Mesothelial cell of epicardium (in vitro differentiated cells): ENCODE data around the gene ADGRG3. TPM values are rescaled to one million over a fixed set of nuclear protein-coding genes. Genes with fewer than 3 reads are reported as not detected.

ENCODE experiments used
- DNase-seq, 2 experiments: peaks; one replicate each; pipeline ENCODE4 v3.0.0; 2021; ENCODE audit warnings: low spot score in 2 of 2; ENCODE audit not compliant: unreplicated experiment in 2 of 2
- H3K27ac Mint-ChIP-seq: 2 replicates; pipeline ENCODE4 v1.8.0; 2021; ENCODE audit warnings: mixed read lengths
- H3K27me3 Mint-ChIP-seq: 2 replicates; pipeline ENCODE4 v1.8.0; 2021; ENCODE audit warnings: low read depth, mixed read lengths
- H3K36me3 Mint-ChIP-seq: 2 replicates; pipeline ENCODE4 v1.8.0; 2021; ENCODE audit warnings: mixed read lengths
- H3K4me1 Mint-ChIP-seq: 2 replicates; pipeline ENCODE4 v1.8.0; 2021; ENCODE audit warnings: mixed read lengths
- H3K4me3 Mint-ChIP-seq: 2 replicates; pipeline ENCODE4 v1.8.0; 2021; ENCODE audit warnings: mild to moderate bottlenecking, moderate library complexity, mixed read lengths
- H3K9me3 Mint-ChIP-seq: 2 replicates; pipeline ENCODE4 v1.8.0; 2021; ENCODE audit warnings: mixed read lengths
- CTCF ChIP-seq: fragments of 200-600 bp; sonication (generic); IDR thresholded peaks from one replicate; pipeline ENCODE4 v1.5.0; 2021; ENCODE audit warnings: antibody characterized with exemption; ENCODE audit not compliant: unreplicated experiment
- total RNA-seq: library from RNA; stranded (reverse); gene quantifications from 3 replicates; pipeline ENCODE4 v1.2.1, GENCODE V29; 2021

The ADGRG3 gene
- total RNA-seq, 1 donor from 2014 or later: not detected

GRCh38 chr16:57621521-57622271, 46.4 kb upstream of the ADGRG3 start:
- Mint-ChIP-seq H3K4me3 (no peak overlapping the region), H3K9me3 (no peaks in the 10 kb centered on the region), H3K27ac (peak overlapping the region; percentile 89), H3K36me3 (no peaks in the 10 kb centered on the region), H3K4me1 (peaks cover 73% of the 10 kb centered on the region), H3K27me3 (no peaks in the 10 kb centered on the region)
- peak in 1 of 2 experiments; percentile 4 for DNase-seq
- TF ChIP-seq CTCF: no peak

GRCh38 chr16:57622361-57623250, 45.5 kb upstream of the ADGRG3 start:
- Mint-ChIP-seq H3K27ac (peak overlapping the region; percentile 89), H3K4me3 (no peak overlapping the region), H3K4me1 (peaks cover 82% of the 10 kb centered on the region), H3K9me3 (no peaks in the 10 kb centered on the region), H3K27me3 (no peaks in the 10 kb centered on the region), H3K36me3 (no peaks in the 10 kb centered on the region)
- no peak for TF ChIP-seq CTCF
- no peak for DNase-seq

GRCh38 chr16:57623251-57624043, 44.7 kb upstream of the ADGRG3 start:
- no peak for DNase-seq
- H3K9me3 Mint-ChIP-seq: no peaks in the 10 kb centered on the region
- peaks cover 84% of the 10 kb centered on the region for H3K4me1 Mint-ChIP-seq
- H3K4me3 Mint-ChIP-seq: no peak overlapping the region
- TF ChIP-seq CTCF: no peak
- H3K27ac Mint-ChIP-seq: peak overlapping the region; percentile 50
- no peaks in the 10 kb centered on the region for H3K36me3 Mint-ChIP-seq
- peaks cover 1% of the 10 kb centered on the region for H3K27me3 Mint-ChIP-seq

- Mint-ChIP-seq H3K27me3 (peaks cover 1% of the 10 kb centered on the region), H3K4me1 (peaks cover 84% of the 10 kb centered on the region), H3K9me3 (no peaks in the 10 kb centered on the region), H3K27ac (peak overlapping the region; percentile 31), H3K4me3 (no peak overlapping the region), H3K36me3 (no peaks in the 10 kb centered on the region)
- no peak for TF ChIP-seq CTCF
- no peak for DNase-seq
Observed at GRCh38 chr16:57624044-57624688, 43.9 kb upstream of the ADGRG3 start.

- H3K9me3 Mint-ChIP-seq: no peaks in the 10 kb centered on the region
- H3K4me3 Mint-ChIP-seq: no peak overlapping the region
- DNase-seq: no peak
- no peaks in the 10 kb centered on the region for H3K36me3 Mint-ChIP-seq
- no peak for TF ChIP-seq CTCF
- peaks cover 1% of the 10 kb centered on the region for H3K27me3 Mint-ChIP-seq
- H3K4me1 Mint-ChIP-seq: peaks cover 78% of the 10 kb centered on the region
- peak overlapping the region; percentile 32 for H3K27ac Mint-ChIP-seq
Observed at GRCh38 chr16:57624806-57625500, 43.2 kb upstream of the ADGRG3 start.
